GM12878 (cell line): ENCODE measurements around the gene ANKRD23. TPM values are rescaled to one million over a fixed set of nuclear protein-coding genes. Genes with fewer than 3 reads are reported as not detected.
A peak's percentile ranks its signal among the peaks of the same experiment; 100 is the strongest.

Experiments used
- ATAC-seq: fragments of 200-7000 bp; cut with Tn5 transposase; 3 replicates; pipeline ENCODE4 v1.9.1; 2020; ENCODE audit warnings: mild to moderate bottlenecking, moderate library complexity
- BruUV-seq: library from RNA; stranded (reverse); fragments of 400-500 nt; replicated peaks from 2 replicates; lab custom pipeline; 2021; lab: Mats Ljungman, UMichigan
- CTCF ChIA-PET: fragments of 300-600 bp; sonication (Branson Sonifier 250); formaldehyde crosslinking; extraction: SDS; loops from one replicate; lab custom pipeline; 2021; ENCODE audit warnings: inconsistent platforms; lab: Yijun Ruan, JAX
- POLR2A ChIA-PET: fragments of 350-600 bp; formaldehyde crosslinking; extraction: SDS; loops from one replicate; lab custom pipeline; 2021; ENCODE audit warnings: inconsistent platforms; lab: Charles Lee
- RAD21 ChIA-PET: fragments of 300-600 bp; sonication (Branson Sonifier 250); formaldehyde crosslinking; loops from one replicate; lab custom pipeline; 2023; ENCODE audit warnings: antibody characterized with exemption; ENCODE audit not compliant: unreplicated experiment; lab: Charles Lee
- SMC1A ChIA-PET: fragments of 300-600 bp; sonication (Branson Sonifier 250); formaldehyde crosslinking; loops from one replicate; lab custom pipeline; 2023; ENCODE audit not compliant: unreplicated experiment, uncharacterized antibody; lab: Charles Lee
- DNase-seq: peaks from one replicate; pipeline ENCODE4 v3.0.0-alpha.2; 2011; ENCODE audit warnings: low read depth, low spot score
- FAIRE-seq: peaks from 3 replicates; lab custom pipeline; 2011; peaks lifted over from hg19 to GRCh38; lab: Jason Lieb, UNC
- H2AFZ ChIP-seq: 2 replicates; pipeline ENCODE4 v1.6.0; 2011; ENCODE audit warnings: low read depth, low read length, control low read depth; ENCODE audit not compliant: control insufficient read depth
- H3K27ac ChIP-seq: 2 replicates; pipeline ENCODE4 v1.5.1; 2011; ENCODE audit warnings: control low read depth; ENCODE audit not compliant: control insufficient read depth, insufficient read depth
- H3K27me3 ChIP-seq, 2 experiments: replicated peaks in 1 of 2; 2 replicates each; pipeline versions ENCODE4 v1.6.0 to v1.6.1; 2011; ENCODE audit warnings: low read length in 1 of 2; ENCODE audit not compliant: control insufficient read depth in 2 of 2, insufficient read depth in 2 of 2
- H3K36me3 ChIP-seq, 2 experiments: 2 replicates each; pipeline ENCODE4 v1.5.1; 2011; ENCODE audit warnings: low read length in 1 of 2; ENCODE audit not compliant: control insufficient read depth in 2 of 2, insufficient read depth in 2 of 2
- H3K4me1 ChIP-seq: 2 replicates; pipeline ENCODE4 v1.6.1; 2011; ENCODE audit warnings: mild to moderate bottlenecking, low read length, moderate library complexity, mixed read lengths; ENCODE audit not compliant: control insufficient read depth, insufficient read depth
- H3K4me2 ChIP-seq: 2 replicates; pipeline ENCODE4 v1.6.0; 2011; ENCODE audit warnings: control low read depth; ENCODE audit not compliant: control insufficient read depth, insufficient read depth
- H3K4me3 ChIP-seq: fragments of 200-600 bp; sonication (generic); 2 replicates; pipeline ENCODE4 v1.5.1; 2016
- H3K79me2 ChIP-seq: 2 replicates; pipeline ENCODE4 v1.6.0; 2011; ENCODE audit warnings: low read length; ENCODE audit not compliant: control insufficient read depth, insufficient read depth
- H3K9ac ChIP-seq: 2 replicates; pipeline ENCODE4 v1.8.0; 2011; ENCODE audit warnings: low read length, control low read depth, mixed read lengths; ENCODE audit not compliant: control insufficient read depth, insufficient read depth
- H3K9me3 ChIP-seq: replicated peaks from 3 replicates; pipeline ENCODE4 v1.5.1; 2011; ENCODE audit warnings: mild to moderate bottlenecking, low read length; ENCODE audit not compliant: control insufficient read depth, insufficient read depth
- H4K20me1 ChIP-seq: 2 replicates; pipeline ENCODE4 v1.6.0; 2011; ENCODE audit not compliant: control insufficient read depth, insufficient read depth
- FOS ChIP-seq: IDR thresholded peaks from 3 replicates; pipeline ENCODE4 v1.6.1; 2011; ENCODE audit warnings: borderline replicate concordance; ENCODE audit not compliant: insufficient read length; ENCODE audit errors: extremely low read depth
- IRF4 ChIP-seq: IDR thresholded peaks from 2 replicates; pipeline ENCODE4 v1.6.1; 2011; ENCODE audit warnings: low read depth, low read length
- MTA3 ChIP-seq: IDR thresholded peaks from 2 replicates; pipeline ENCODE4 v1.6.1; 2012; ENCODE audit warnings: low read length, inconsistent platforms, borderline replicate concordance
- NRF1 ChIP-seq: conservative IDR thresholded peaks from 2 replicates; pipeline ENCODE4 v1.6.1; 2011; ENCODE audit warnings: mild to moderate bottlenecking, low read depth, low read length, improper control_type of control experiment
- SMC3 ChIP-seq: IDR thresholded peaks from 2 replicates; pipeline ENCODE4 v1.6.1; 2011; ENCODE audit warnings: low read length, improper control_type of control experiment, borderline replicate concordance
- WGBS: methylation state at CpG from one replicate; pipeline ENCODE4 v1.1.6; 2016; ENCODE audit warnings: low lambda C conversion rate; ENCODE audit not compliant: insufficient replicate concordance, insufficient coverage; ENCODE audit errors: missing lambda C conversion rate; 5-methylcytosine and 5-hydroxymethylcytosine counted together
- in situ Hi-C: fragments of 300-500 bp; cut with MboI; formaldehyde crosslinking; loops from 9 replicates; pipeline ENCODE4 v1.14.3; 2018; ENCODE audit warnings: mixed read lengths
- intact Hi-C: fragments of 100-400 bp; cut with micrococcal nuclease; formaldehyde crosslinking; loops from one replicate; pipeline ENCODE4 v1.14.2; 2022; ENCODE audit not compliant: unreplicated experiment
- polyA plus RNA-seq, 11 experiments: library from polyadenylated mRNA; depleted of rRNA in 4 of 11; unstranded in 6 of 11; stranded (reverse) in 5 of 11; fragments of >200 nt; fragmentation: Nextera tagmentation in 4 of 11; fragmentation: Illumina TruSeq in 1 of 11; extraction: Ambion mirVana in 4 of 11; extraction: Trizol in 1 of 11; gene quantifications; 1 replicate in 1 of 11; 2 replicates in 10 of 11; pipeline versions ENCODE4 v1.2.1 to v1.2.3, GENCODE V29; 2011 to 2016; ENCODE audit warnings: inconsistent platforms in 2 of 11, missing spikeins in 2 of 11, low read depth in 1 of 11
- total RNA-seq, 4 experiments: library from RNA; depleted of rRNA in 3 of 4; stranded (reverse); fragments of >200 nt in 3 of 4; fragmentation: Illumina TruSeq in 1 of 4; extraction: Trizol in 1 of 4; gene quantifications; 2 replicates each; pipeline versions ENCODE4 v1.2.1 to v1.2.3, GENCODE V29; 2013 to 2021
- TF ChIP-seq, protein P1 (sequence below): IDR thresholded peaks from 2 replicates; pipeline ENCODE4 v1.6.1; 2011; ENCODE audit warnings: low read depth, low read length, improper control_type of control experiment, borderline replicate concordance
- TF ChIP-seq, protein P2 (sequence below): fragments of 450-650 bp; IDR thresholded peaks from 2 replicates; pipeline ENCODE4 v1.6.1; 2017; ENCODE audit warnings: mild to moderate bottlenecking
- TF ChIP-seq, protein P3 (sequence below): fragments of 150-350 bp; IDR thresholded peaks from 2 replicates; pipeline ENCODE4 v1.6.1; 2016; ENCODE audit warnings: low read depth, low read length
- TF ChIP-seq, protein P4 (sequence below): IDR thresholded peaks from 2 replicates; pipeline ENCODE4 v1.6.1; 2011; ENCODE audit warnings: mild to moderate bottlenecking, low read depth, low read length, moderate library complexity; ENCODE audit not compliant: insufficient replicate concordance

The ANKRD23 gene
- total and polyA plus RNA-seq, 10 of the 15 experiments (the other 5 are each of a cell fraction or from before 2014, with no cell fraction given): 0.34 to 5.3 (median 2.7) TPM

DNA sequence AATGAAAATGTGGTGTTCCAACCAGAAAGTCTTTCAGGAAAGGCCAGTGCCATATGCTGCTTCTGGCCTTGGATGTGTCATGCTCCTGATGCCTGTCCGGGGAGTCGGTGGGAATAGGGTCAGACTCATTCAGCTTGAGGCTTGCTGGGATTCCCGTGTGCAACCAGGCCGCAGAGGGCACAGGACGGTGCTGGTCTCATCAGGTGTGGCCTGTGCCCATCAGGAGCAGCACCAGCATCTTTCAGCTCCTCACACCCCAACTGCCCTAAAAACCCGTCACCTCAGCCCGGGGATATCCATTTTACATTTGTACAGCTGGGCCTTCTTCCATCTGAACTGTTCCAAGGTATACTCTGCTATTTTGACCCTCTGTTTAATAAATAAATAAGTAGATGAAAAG is 41.1 kb downstream of the ANKRD23 start:
- Histone ChIP-seq H3K9ac (no peak overlapping the region), H3K4me3 (no peak overlapping the region), H3K36me3 (peaks cover 15 to 22% of the 10 kb centered on the region in 2 experiments), H3K4me1 (peaks cover 22% of the 10 kb centered on the region), H4K20me1 (no peaks in the 10 kb centered on the region), H3K4me2 (no peak overlapping the region), H2AFZ (no peak overlapping the region), H3K9me3 (no peaks in the 10 kb centered on the region), H3K79me2 (no peaks in the 10 kb centered on the region), H3K27me3 (no peaks in the 10 kb centered on the region), H3K27ac (peak overlapping the region; percentile 37; the same call in 1 of the 2 replicates)
- CTCF ChIA-PET: interaction anchor here (0.8 to 2.6 kb wide), 6 partner anchors 10 to 209 kb away, joined by 3 to 12 read pairs (median 6); no protein-coding TSS in a partner anchor
- in situ Hi-C loops (no loop called here), intact Hi-C loops (loop anchor here (5.0 kb wide), 1 partner anchor 165 kb away; the partner anchor contains the start of gene KANSL3)
- TF ChIP-seq, protein P1, sequence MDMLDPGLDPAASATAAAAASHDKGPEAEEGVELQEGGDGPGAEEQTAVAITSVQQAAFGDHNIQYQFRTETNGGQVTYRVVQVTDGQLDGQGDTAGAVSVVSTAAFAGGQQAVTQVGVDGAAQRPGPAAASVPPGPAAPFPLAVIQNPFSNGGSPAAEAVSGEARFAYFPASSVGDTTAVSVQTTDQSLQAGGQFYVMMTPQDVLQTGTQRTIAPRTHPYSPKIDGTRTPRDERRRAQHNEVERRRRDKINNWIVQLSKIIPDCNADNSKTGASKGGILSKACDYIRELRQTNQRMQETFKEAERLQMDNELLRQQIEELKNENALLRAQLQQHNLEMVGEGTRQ: no peak
- TF ChIP-seq NRF1: no peak
- TF ChIP-seq SMC3: no peak
- TF ChIP-seq IRF4: no peak
- TF ChIP-seq, protein P2, sequence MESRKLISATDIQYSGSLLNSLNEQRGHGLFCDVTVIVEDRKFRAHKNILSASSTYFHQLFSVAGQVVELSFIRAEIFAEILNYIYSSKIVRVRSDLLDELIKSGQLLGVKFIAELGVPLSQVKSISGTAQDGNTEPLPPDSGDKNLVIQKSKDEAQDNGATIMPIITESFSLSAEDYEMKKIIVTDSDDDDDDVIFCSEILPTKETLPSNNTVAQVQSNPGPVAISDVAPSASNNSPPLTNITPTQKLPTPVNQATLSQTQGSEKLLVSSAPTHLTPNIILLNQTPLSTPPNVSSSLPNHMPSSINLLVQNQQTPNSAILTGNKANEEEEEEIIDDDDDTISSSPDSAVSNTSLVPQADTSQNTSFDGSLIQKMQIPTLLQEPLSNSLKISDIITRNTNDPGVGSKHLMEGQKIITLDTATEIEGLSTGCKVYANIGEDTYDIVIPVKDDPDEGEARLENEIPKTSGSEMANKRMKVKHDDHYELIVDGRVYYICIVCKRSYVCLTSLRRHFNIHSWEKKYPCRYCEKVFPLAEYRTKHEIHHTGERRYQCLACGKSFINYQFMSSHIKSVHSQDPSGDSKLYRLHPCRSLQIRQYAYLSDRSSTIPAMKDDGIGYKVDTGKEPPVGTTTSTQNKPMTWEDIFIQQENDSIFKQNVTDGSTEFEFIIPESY: no peak
- TF ChIP-seq MTA3: no peak
- TF ChIP-seq, protein P3, sequence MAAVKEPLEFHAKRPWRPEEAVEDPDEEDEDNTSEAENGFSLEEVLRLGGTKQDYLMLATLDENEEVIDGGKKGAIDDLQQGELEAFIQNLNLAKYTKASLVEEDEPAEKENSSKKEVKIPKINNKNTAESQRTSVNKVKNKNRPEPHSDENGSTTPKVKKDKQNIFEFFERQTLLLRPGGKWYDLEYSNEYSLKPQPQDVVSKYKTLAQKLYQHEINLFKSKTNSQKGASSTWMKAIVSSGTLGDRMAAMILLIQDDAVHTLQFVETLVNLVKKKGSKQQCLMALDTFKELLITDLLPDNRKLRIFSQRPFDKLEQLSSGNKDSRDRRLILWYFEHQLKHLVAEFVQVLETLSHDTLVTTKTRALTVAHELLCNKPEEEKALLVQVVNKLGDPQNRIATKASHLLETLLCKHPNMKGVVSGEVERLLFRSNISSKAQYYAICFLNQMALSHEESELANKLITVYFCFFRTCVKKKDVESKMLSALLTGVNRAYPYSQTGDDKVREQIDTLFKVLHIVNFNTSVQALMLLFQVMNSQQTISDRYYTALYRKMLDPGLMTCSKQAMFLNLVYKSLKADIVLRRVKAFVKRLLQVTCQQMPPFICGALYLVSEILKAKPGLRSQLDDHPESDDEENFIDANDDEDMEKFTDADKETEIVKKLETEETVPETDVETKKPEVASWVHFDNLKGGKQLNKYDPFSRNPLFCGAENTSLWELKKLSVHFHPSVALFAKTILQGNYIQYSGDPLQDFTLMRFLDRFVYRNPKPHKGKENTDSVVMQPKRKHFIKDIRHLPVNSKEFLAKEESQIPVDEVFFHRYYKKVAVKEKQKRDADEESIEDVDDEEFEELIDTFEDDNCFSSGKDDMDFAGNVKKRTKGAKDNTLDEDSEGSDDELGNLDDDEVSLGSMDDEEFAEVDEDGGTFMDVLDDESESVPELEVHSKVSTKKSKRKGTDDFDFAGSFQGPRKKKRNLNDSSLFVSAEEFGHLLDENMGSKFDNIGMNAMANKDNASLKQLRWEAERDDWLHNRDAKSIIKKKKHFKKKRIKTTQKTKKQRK: no peak
- TF ChIP-seq, protein P4, sequence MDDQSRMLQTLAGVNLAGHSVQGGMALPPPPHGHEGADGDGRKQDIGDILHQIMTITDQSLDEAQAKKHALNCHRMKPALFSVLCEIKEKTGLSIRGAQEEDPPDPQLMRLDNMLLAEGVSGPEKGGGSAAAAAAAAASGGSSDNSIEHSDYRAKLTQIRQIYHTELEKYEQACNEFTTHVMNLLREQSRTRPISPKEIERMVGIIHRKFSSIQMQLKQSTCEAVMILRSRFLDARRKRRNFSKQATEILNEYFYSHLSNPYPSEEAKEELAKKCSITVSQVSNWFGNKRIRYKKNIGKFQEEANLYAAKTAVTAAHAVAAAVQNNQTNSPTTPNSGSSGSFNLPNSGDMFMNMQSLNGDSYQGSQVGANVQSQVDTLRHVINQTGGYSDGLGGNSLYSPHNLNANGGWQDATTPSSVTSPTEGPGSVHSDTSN: no peak
- no peak for TF ChIP-seq FOS
- POLR2A ChIA-PET: interaction anchor here (1.0 kb wide), 1 partner anchor 29 kb away, joined by 3 read pairs; no protein-coding TSS in a partner anchor
- WGBS: 98% methylated on average over 7 of the region's 7 CpGs
- no TSS peak for BruUV-seq
- SMC1A ChIA-PET: interaction anchor here (0.8 to 2.2 kb wide), 3 partner anchors 40 to 198 kb away, joined by 3 to 7 read pairs (median 3); no protein-coding TSS in a partner anchor
- ATAC-seq: no peak
- FAIRE-seq: no peak
- DNase-seq: no peak
- RAD21 ChIA-PET: interaction anchor here (0.6 to 2.0 kb wide), 4 partner anchors 12 to 245 kb away, joined by 3 to 6 read pairs (median 4); no protein-coding TSS in a partner anchor
